Skeletal muscle tissue (tissue), 4 donors: ENCODE data around the gene PALM. TPM values are rescaled to one million over a fixed set of nuclear protein-coding genes. Genes with fewer than 3 reads are reported as not detected.

Experiments
- H3K27ac ChIP-seq: one replicate; pipeline ENCODE4 v1.7.0; 2013; ENCODE audit warnings: mild to moderate bottlenecking, low read depth, low read length, inconsistent platforms
- H3K27me3 ChIP-seq, 3 donors: one replicate each; pipeline ENCODE4 v1.7.0; 2013; ENCODE audit warnings: low read length in 3 of 3; ENCODE audit not compliant: control insufficient read depth in 3 of 3, insufficient read depth in 3 of 3
- H3K36me3 ChIP-seq, 3 donors: one replicate each; pipeline ENCODE4 v1.7.0; 2013; ENCODE audit warnings: low read length in 3 of 3; ENCODE audit not compliant: control insufficient read depth in 3 of 3, insufficient read depth in 3 of 3
- H3K4me1 ChIP-seq, 3 donors: one replicate each; pipeline ENCODE4 v1.7.0; 2013; ENCODE audit warnings: low read length in 3 of 3, mild to moderate bottlenecking in 3 of 3; ENCODE audit not compliant: control insufficient read depth in 3 of 3, insufficient read depth in 3 of 3
- H3K4me3 ChIP-seq, 3 donors: one replicate each; pipeline ENCODE4 v1.7.0; 2013; ENCODE audit warnings: low read length in 3 of 3
- H3K9ac ChIP-seq, 3 donors: one replicate each; pipeline ENCODE4 v1.7.0; 2013; ENCODE audit warnings: low read length in 3 of 3, mild to moderate bottlenecking in 3 of 3, moderate library complexity in 2 of 3, low read depth in 1 of 3
- H3K9me3 ChIP-seq, 3 donors: one replicate each; pipeline ENCODE4 v1.7.0; 2013; ENCODE audit warnings: low read length in 3 of 3; ENCODE audit not compliant: control insufficient read depth in 3 of 3
- total RNA-seq: library from RNA; depleted of rRNA; stranded (reverse); fragments of >200 nt; gene quantifications from one replicate; pipeline ENCODE4 v1.2.3, GENCODE V29; 2014
- donor health status: Osteomylitis.

Gene PALM
- total RNA-seq, 1 donor from 2014 or later, result 13.0 TPM

DNA sequence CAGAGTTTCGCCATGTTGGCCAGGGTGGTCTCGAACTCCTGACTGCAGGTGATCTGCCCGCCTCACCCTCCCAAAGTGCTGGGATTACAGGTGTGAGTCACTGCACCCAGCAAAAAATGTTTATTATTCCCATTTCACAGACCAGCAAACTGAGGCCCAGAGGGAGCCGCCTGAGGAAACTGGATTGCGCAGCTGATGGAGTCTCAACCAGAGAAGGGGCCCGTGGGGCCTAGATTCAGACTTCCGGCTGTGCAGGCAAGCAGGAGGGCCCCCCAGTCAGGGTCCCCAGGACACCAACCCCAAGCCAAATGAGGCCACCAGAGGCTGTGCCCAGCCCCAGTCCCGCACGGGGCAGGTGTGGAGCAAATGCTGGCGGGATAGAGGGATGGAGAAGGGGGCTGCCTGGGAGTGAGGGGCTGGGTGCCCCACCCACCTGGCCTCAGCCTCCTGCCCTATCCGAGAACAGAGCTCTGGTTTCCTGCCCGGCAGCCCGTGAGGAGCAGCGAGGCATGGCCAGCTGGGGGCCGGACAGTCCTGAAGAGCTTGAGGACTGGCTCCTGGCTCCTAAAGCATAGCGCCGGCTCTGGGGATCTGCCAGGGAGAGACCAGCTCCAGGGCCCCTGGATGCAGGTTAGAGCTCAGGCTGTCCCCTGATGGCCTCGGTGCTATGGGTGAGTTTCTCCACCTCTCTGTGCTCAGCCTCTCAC is 64.1 kb downstream of the PALM start:
- no peak overlapping the region for H3K9ac ChIP-seq
- H3K36me3 ChIP-seq, result no peaks in the 10 kb centered on the region

DNA sequence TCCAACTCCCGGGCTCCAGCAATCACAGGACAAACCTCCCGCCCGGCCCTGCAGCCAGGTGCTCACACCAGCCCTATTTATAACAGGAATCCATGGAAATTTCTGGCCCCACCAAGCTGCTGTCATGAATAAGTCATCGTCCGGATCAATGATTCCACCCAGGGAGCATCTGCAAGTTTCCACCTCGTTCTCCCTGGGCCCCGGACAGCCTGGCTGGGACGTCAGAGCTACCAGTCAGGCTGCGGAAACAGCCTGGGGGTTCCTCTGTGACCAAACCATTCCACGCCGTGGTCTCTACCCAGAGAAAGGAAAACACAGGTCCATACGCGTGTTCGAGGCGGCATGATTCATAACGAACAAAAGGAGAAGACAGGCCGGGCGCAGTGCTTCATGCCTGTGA is 67.8 kb downstream of the PALM start:
- Histone ChIP-seq H3K9me3 (no peaks in the 10 kb centered on the region), H3K36me3 (no peaks in the 10 kb centered on the region), H3K27ac (no peak overlapping the region), H3K4me3 (no peak overlapping the region), H3K9ac (no peak overlapping the region), H3K27me3 (peaks cover 0 to 12% (median 9%) of the 10 kb centered on the region in 3 donors), H3K4me1 (peaks cover 4 to 5% (median 4%) of the 10 kb centered on the region in 3 donors)

More for the DNA sequence above, 64.1 kb downstream of the PALM start:
- Histone ChIP-seq H3K27me3 (peaks cover 0 to 11% (median 0%) of the 10 kb centered on the region in 3 donors), H3K9me3 (no peaks in the 10 kb centered on the region), H3K27ac (no peak overlapping the region), H3K4me3 (no peak overlapping the region), H3K4me1 (no peaks in the 10 kb centered on the region)

DNA sequence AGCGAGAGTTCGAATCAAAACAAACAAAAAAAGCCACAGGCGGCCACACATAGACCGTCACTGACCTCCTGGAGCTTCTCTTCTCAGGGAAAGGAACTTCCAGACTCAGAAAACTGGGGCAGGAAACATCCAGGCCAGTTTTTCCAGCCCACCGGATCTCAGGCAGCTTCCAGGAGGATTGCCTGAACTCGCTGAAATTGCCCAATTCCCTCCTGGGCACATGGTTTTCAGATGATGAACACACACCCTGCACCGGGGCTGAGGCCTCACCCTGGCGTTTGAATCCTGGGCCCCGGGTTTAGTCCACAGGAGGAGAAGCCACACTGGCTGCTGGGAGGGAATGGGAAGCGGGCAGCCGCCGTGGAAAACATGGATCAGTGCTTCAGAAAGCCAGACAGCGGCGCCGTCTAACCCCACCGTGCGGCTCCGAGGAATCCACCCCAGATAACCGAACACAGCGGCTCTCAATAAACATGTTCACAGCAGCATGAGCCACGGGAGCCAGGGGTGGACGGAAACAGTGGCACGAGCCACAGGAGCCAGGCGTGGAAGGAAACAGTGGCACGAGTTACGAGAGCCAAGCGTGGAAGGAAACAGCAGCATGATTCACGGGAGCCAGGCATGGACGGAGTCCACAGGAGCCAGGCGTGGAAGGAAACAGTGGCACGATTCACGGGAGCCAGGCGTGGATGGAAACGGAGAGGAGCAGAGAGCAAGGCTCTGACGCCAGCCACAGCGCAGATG is 70.3 kb downstream of the PALM start:
- H3K9ac ChIP-seq, result no peak overlapping the region
- peaks cover 7 to 13% (median 7%) of the 10 kb centered on the region in 3 donors for H3K27me3 ChIP-seq
- peak overlapping the region in 1 of 3 donors; percentile 41 for H3K4me3 ChIP-seq
- no peaks in the 10 kb centered on the region for H3K36me3 ChIP-seq
- peaks cover 5 to 13% (median 9%) of the 10 kb centered on the region in 3 donors for H3K4me1 ChIP-seq
- H3K27ac ChIP-seq, result peak overlapping the region; percentile 47
- H3K9me3 ChIP-seq, result no peaks in the 10 kb centered on the region

DNA sequence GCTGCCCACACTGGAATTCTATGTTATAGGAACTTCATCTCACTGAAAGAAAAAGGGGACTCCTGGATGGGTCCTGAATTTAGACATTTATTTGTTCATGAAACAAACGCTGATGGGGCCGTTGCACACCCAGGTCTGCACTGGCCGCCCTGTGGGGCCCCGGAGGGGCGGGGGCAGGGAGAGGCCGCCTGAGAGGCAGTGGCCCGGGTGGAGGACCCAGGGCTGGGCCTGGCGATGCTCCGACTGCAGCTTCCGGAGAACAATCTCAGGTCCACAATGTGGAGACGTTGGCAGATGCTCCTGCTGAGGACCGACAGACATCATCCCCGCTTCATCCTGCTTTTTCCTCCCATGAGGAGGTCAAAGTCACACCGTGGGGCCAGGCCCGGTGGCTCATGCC is 72.2 kb downstream of the PALM start:
- Histone ChIP-seq H3K4me1 (peaks cover 8 to 13% (median 9%) of the 10 kb centered on the region in 3 donors), H3K9me3 (no peaks in the 10 kb centered on the region), H3K27me3 (peaks cover 7 to 13% (median 7%) of the 10 kb centered on the region in 3 donors), H3K9ac (no peak overlapping the region), H3K4me3 (no peak overlapping the region), H3K27ac (no peak overlapping the region), H3K36me3 (no peaks in the 10 kb centered on the region)

DNA sequence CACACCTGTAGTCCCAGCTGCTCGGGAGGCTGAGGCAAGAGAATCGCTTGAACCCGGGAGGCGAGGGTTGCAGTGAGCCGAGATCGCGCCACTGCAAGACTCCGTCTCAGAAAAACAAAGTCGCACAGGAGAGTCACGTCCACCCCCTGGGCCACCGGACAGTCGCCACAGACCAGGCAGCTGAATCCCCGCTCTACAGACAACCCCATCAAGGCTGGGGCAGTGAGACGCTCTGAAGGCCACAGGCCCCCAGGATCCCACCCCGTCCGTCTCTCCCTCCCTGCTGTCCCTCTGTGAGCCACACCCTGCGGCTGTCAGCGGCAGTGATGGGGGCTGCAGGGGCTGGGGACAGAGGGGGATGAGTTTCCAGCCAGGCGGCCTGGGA is 73.1 kb downstream of the PALM start:
- Histone ChIP-seq H3K9me3 (no peaks in the 10 kb centered on the region), H3K27ac (peak overlapping the region; percentile 60), H3K36me3 (no peaks in the 10 kb centered on the region), H3K27me3 (peaks cover 7 to 13% (median 7%) of the 10 kb centered on the region in 3 donors), H3K4me1 (peaks cover 8 to 13% (median 9%) of the 10 kb centered on the region in 3 donors), H3K4me3 (peak overlapping the region in 1 of 3 donors; percentile 52), H3K9ac (peak overlapping the region in 1 of 3 donors; percentile 57)

DNA sequence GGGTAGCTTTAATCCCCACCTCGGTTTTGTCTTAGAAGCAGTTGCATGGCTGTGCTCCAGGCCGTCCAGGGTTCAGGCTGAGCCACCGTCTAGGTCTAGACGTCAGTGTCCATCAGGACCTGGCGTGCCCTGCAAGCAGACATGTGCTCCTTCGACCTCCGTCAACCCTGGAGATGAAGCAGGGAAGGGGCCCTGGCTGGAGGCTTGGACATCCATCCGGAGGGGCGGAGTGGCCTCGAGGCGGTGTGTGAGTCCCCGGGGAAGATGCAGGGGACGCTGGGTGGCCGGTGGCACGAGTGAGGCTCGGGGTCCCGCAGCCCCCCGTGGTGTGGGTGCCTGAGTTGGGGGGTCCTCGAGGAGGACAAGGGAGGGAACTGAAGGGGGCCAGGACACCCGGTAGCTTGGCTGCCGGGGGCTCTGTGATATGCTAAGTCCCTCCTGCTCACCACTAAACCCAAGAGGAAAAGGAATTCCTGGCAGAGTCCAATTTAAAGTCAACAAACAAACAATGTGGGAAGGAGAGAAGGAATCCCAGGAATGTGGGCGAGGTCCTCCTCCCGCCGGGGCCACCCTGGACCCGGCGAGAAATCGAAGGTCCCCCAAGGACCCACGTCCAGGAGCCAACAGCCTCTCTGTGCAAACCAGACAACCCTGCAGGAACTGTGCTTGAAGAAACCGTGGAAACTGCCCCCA is 73.6 kb downstream of the PALM start:
- Histone ChIP-seq H3K4me1 (peaks cover 8 to 13% (median 9%) of the 10 kb centered on the region in 3 donors), H3K4me3 (peak overlapping the region in 1 of 3 donors; percentile 52), H3K9ac (peak overlapping the region in 2 of 3 donors; percentile 38 to 57), H3K27ac (peak overlapping the region; percentile 60), H3K9me3 (no peaks in the 10 kb centered on the region), H3K27me3 (peaks cover 7 to 13% (median 7%) of the 10 kb centered on the region in 3 donors), H3K36me3 (no peaks in the 10 kb centered on the region)

DNA sequence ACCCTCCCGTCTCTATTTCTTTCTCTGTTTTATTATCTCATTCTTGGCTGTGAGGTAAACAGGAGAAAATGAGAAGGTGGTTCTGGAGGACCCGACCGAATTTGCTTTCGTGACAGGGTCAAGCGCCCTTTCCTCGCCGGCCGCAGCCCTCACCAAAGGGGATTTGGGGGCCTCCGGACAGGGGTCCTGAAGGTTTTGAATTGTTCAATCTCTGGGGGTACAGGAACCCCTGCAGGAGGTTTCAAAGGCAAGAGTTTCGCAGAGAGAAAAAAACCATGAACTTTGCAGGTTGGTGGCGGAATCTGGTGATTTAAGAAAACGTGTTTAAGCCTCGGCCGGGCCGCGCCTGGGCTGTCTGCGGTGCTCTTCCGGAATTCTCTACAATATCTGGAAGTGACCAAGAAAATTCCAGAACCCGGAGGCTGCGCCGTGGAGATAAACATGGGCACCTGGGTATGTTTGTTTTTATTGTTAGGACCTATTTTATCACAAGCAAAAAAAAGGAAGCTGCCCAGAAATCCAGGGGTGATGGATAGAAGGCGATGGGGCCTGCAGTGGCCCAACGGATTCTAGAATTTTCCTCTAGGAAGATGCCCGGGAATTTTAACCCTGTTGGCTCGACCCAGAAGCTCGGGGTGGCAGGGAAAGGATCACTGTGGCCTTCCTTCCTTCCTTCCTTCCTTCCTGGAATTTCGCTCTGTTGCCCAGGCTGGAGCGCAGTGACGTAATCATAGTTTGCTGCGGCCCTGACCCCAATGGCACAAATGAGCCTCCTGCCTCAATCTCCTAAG is 74.3 kb downstream of the PALM start:
- Histone ChIP-seq H3K4me3 (no peak overlapping the region), H3K4me1 (peaks cover 8 to 13% (median 9%) of the 10 kb centered on the region in 3 donors), H3K27me3 (peaks cover 4 to 13% (median 7%) of the 10 kb centered on the region in 3 donors), H3K9me3 (no peaks in the 10 kb centered on the region), H3K9ac (peak overlapping the region in 1 of 3 donors; percentile 57), H3K36me3 (no peaks in the 10 kb centered on the region), H3K27ac (peak overlapping the region; percentile 60)

DNA sequence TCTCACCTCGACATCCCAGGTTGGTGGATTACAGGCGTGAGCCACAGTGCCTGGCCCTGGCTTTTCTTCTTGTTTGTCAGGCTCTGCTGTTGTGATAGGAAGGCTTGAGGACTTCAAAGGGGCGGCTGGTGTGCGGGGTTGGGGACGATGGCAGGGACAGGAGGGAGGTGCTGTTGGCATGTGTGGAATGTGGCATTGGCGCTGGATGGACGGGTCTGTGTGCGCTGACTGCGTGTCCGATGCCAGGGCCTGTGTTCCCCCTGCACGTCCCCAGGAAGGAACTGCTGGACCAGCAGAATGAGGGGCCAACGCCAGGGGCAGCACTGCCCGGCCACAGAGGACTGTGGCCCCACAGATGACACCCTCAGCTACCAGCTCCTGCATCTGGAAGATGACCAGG is 75.8 kb downstream of the PALM start:
- H3K27me3 ChIP-seq, result peaks cover under 1 to 9% (median 7%) of the 10 kb centered on the region in 3 donors
- H3K4me3 ChIP-seq, result no peak overlapping the region
- H3K27ac ChIP-seq, result no peak overlapping the region
- H3K36me3 ChIP-seq, result no peaks in the 10 kb centered on the region
- peak overlapping the region in 1 of 3 donors; percentile 8 for H3K9ac ChIP-seq
- no peaks in the 10 kb centered on the region for H3K9me3 ChIP-seq
- peaks cover 9 to 18% (median 17%) of the 10 kb centered on the region in 3 donors for H3K4me1 ChIP-seq

DNA sequence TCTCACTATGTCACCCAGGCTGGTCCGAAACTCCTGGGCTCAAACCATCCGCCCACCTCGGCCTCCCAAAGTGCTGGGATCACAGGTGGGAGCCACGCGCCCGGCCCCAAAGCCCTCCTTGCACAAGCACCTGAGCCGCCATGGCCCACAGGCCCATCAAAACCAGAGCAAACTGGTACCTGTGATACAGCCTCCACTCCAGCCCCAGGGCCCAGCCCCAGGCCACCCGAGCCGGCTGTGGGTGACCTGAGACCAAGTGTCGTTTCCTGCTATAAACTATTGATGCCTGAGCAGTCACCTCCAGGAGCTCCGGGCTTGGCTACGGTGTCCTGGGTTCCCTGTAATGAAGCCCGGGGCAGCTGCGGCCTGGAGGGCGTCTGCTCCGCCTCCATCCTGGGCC is 78.8 kb downstream of the PALM start:
- H3K4me3 ChIP-seq, result no peak overlapping the region
- no peaks in the 10 kb centered on the region for H3K36me3 ChIP-seq
- no peak overlapping the region for H3K27ac ChIP-seq
- H3K9me3 ChIP-seq, result no peaks in the 10 kb centered on the region
- H3K27me3 ChIP-seq, result no peaks in the 10 kb centered on the region
- H3K4me1 ChIP-seq, result peaks cover 12 to 16% (median 15%) of the 10 kb centered on the region in 3 donors
- no peak overlapping the region for H3K9ac ChIP-seq
